Stimulated activated CD4-positive, alpha-beta T cell treated with anti-CD3 and anti-CD28 coated beads, Interleukin-15, amount 100 ng/mL, for 24 hours (primary cell): ENCODE results near the gene CRAT.

Experiments
- DNase-seq: peaks from one replicate; pipeline ENCODE4 v3.0.0-alpha.2; 2020

The CRAT gene

GRCh38 chr9:129080601-129081387, 29.8 kb downstream of the CRAT start, which contains the start of gene DOLPP1:
DOLPP1 (plus strand) TSS chr9:129081111; CDS start chr9:129081132, 21 bp downstream.
- peak; percentile 99 for DNase-seq

- no peak for DNase-seq
Measured at GRCh38 chr9:129080298-129080600, 30.3 kb downstream of the CRAT start.

GRCh38 chr9:129079829-129080228, 30.8 kb downstream of the CRAT start:
- no peak for DNase-seq

GRCh38 chr9:129078691-129079503, 31.7 kb downstream of the CRAT start:
- DNase-seq: no peak

- DNase-seq: no peak
Measured at GRCh38 chr9:129077236-129077635, 33.4 kb downstream of the CRAT start.

- DNase-seq: no peak
Measured at GRCh38 chr9:129076640-129077037, 34.0 kb downstream of the CRAT start.

- DNase-seq: no peak
Measured at GRCh38 chr9:129075996-129076639, 34.5 kb downstream of the CRAT start.

- no peak for DNase-seq
Measured at GRCh38 chr9:129074106-129074505, 36.5 kb downstream of the CRAT start.

GRCh38 chr9:129073404-129073803, 37.2 kb downstream of the CRAT start:
- no peak for DNase-seq

- no peak for DNase-seq
Measured at GRCh38 chr9:129072171-129072570, 38.4 kb downstream of the CRAT start.

GRCh38 chr9:129071526-129072126, 39.0 kb downstream of the CRAT start:
- peak; percentile 14 for DNase-seq

- no peak for DNase-seq
Measured at GRCh38 chr9:129070696-129071525, 39.7 kb downstream of the CRAT start.

- no peak for DNase-seq
Measured at GRCh38 chr9:129069862-129070641, 40.5 kb downstream of the CRAT start.

GRCh38 chr9:129068990-129069861, 41.4 kb downstream of the CRAT start:
- peak; percentile 66 for DNase-seq

- DNase-seq: no peak
Measured at GRCh38 chr9:129068110-129068509, 42.5 kb downstream of the CRAT start.

- DNase-seq: no peak
Measured at GRCh38 chr9:129064499-129064908, 46.1 kb downstream of the CRAT start.

GRCh38 chr9:129063061-129063460, 47.5 kb downstream of the CRAT start:
- DNase-seq: no peak

GRCh38 chr9:129060991-129061390, 49.6 kb downstream of the CRAT start:
- DNase-seq: no peak

- DNase-seq: no peak
Measured at GRCh38 chr9:129059796-129060785, 50.5 kb downstream of the CRAT start.
